HepG2 (cell line): ENCODE data around the gene PRKCD. TPM values are rescaled to one million over a fixed set of nuclear protein-coding genes. Genes with fewer than 3 reads are reported as not detected.
A peak's percentile ranks its signal among the peaks of the same experiment; 100 is the strongest.

Experiments
- CEBPB ChIP-seq: IDR thresholded peaks from 2 replicates; pipeline ENCODE4 v1.6.1; 2011; ENCODE audit warnings: low read depth, low read length, improper control_type of control experiment, borderline replicate concordance
- CHD2 ChIP-seq: IDR thresholded peaks from 2 replicates; pipeline ENCODE4 v1.6.1; 2011; ENCODE audit warnings: low read depth, low read length, improper control_type of control experiment
- DBP ChIP-seq: sonication (generic); formaldehyde crosslinking; IDR thresholded peaks from 2 replicates; pipeline ENCODE4 v1.4.0; 2020; ENCODE audit warnings: missing genetic modification reagents; ENCODE audit errors: not compliant biosample characterization
- EEA1 ChIP-seq: sonication (generic); formaldehyde crosslinking; IDR thresholded peaks from 2 replicates; pipeline ENCODE4 v1.5.1; 2020; ENCODE audit warnings: mild to moderate bottlenecking, missing genetic modification reagents, borderline replicate concordance
- ESRRA ChIP-seq: sonication (generic); formaldehyde crosslinking; IDR thresholded peaks from 2 replicates; pipeline ENCODE4 v1.5.1; 2020; ENCODE audit warnings: mild to moderate bottlenecking, low read depth, missing genetic modification reagents
- KDM5B ChIP-seq: sonication (generic); formaldehyde crosslinking; IDR thresholded peaks from 2 replicates; pipeline ENCODE4 v1.4.0; 2020; ENCODE audit warnings: missing genetic modification reagents, mild to moderate bottlenecking, borderline replicate concordance
- POGK ChIP-seq: sonication (generic); formaldehyde crosslinking; conservative IDR thresholded peaks from 2 replicates; pipeline ENCODE4 v1.8.0; 2022; ENCODE audit warnings: mild to moderate bottlenecking, moderate library complexity, missing genetic modification reagents
- RARA ChIP-seq: IDR thresholded peaks from 2 replicates; pipeline ENCODE4 v1.6.1; 2016; ENCODE audit warnings: missing genetic modification reagents, missing compliant biosample characterization
- REPIN1 ChIP-seq: sonication (generic); formaldehyde crosslinking; IDR thresholded peaks from 2 replicates; pipeline ENCODE4 v1.8.0; 2022; ENCODE audit warnings: missing genetic modification reagents, low read depth, mild to moderate bottlenecking, borderline replicate concordance
- THRA ChIP-seq: sonication (generic); formaldehyde crosslinking; IDR thresholded peaks from 2 replicates; pipeline ENCODE4 v1.4.0; 2020; ENCODE audit warnings: missing genetic modification reagents, borderline replicate concordance
- ZNF230 ChIP-seq: sonication (generic); formaldehyde crosslinking; IDR thresholded peaks from 2 replicates; pipeline ENCODE4 v1.4.0; 2020; ENCODE audit warnings: mild to moderate bottlenecking, missing genetic modification reagents
- ZNF296 ChIP-seq: sonication (generic); formaldehyde crosslinking; conservative IDR thresholded peaks from 2 replicates; pipeline ENCODE4 v1.5.0; 2020; ENCODE audit warnings: mild to moderate bottlenecking, missing genetic modification reagents
- ZNF318 ChIP-seq: sonication (generic); formaldehyde crosslinking; IDR thresholded peaks from 2 replicates; pipeline ENCODE4 v1.4.0; 2020; ENCODE audit warnings: mild to moderate bottlenecking, missing genetic modification reagents
- ZNF331 ChIP-seq: sonication (generic); formaldehyde crosslinking; IDR thresholded peaks from 2 replicates; pipeline ENCODE4 v1.4.0; 2020; ENCODE audit warnings: missing genetic modification reagents
- ZNF563 ChIP-seq: sonication (generic); formaldehyde crosslinking; IDR thresholded peaks from 2 replicates; pipeline ENCODE4 v1.8.0; 2022; ENCODE audit warnings: mild to moderate bottlenecking, moderate library complexity, missing genetic modification reagents
- ZNF564 ChIP-seq: sonication (generic); formaldehyde crosslinking; IDR thresholded peaks from 2 replicates; pipeline ENCODE4 v1.8.1; 2023; ENCODE audit warnings: mild to moderate bottlenecking, missing genetic modification reagents
- polyA plus RNA-seq, 8 experiments: library from polyadenylated mRNA; depleted of rRNA in 3 of 8; stranded (reverse) in 7 of 8; unstranded in 1 of 8; fragments of >200 nt; fragmentation: Illumina TruSeq in 4 of 8; extraction: Trizol in 4 of 8; gene quantifications; 2 replicates each; pipeline versions ENCODE4 v1.2.1 to v1.2.3, GENCODE V29; 2011 to 2016; ENCODE audit warnings: low read depth in 4 of 8, missing spikeins in 1 of 8, mixed read lengths in 1 of 8; ENCODE audit not compliant: insufficient read depth in 1 of 8
- total RNA-seq, 5 experiments: library from RNA; depleted of rRNA; stranded (reverse); fragments of >200 nt; fragmentation: Illumina TruSeq; extraction: Trizol; gene quantifications; 2 replicates each; pipeline ENCODE4 v1.2.3, GENCODE V29; 2016; ENCODE audit warnings: low read depth in 1 of 5

The PRKCD gene
- total and polyA plus RNA-seq, 2 of the 13 experiments (the other 11 are each of a cell fraction or from before 2014, with no cell fraction given) = 1.6 to 40.7 TPM

- TF ChIP-seq ZNF230 (CRISPR knock-in tag) (0 out of 2 replicates have a peak, but pooled peaks have one; percentile 26), ZNF331 (peak; percentile 43; the same call in 1 of the 2 replicates), ZNF564 (peak; percentile 96), DBP (no peak), ESRRA (CRISPR knock-in tag) (peak; percentile 77; the same call in 1 of the 2 replicates), THRA (peak; percentile 65; the same call in 1 of the 2 replicates), ZNF296 (CRISPR knock-in tag) (no peak), KDM5B (CRISPR knock-in tag) (0 out of 2 replicates have a peak, but pooled peaks have one; percentile 13), REPIN1 (peak; percentile 61; the same call in 1 of the 2 replicates), POGK (CRISPR knock-in tag) (peak; percentile 61; the same call in 1 of the 2 replicates), ZNF563 (no peak; the same call in 1 of the 2 replicates), EEA1 (CRISPR knock-in tag) (no peak), CEBPB (peak; percentile 59; the same call in 1 of the 2 replicates), ZNF318 (CRISPR knock-in tag) (0 out of 2 replicates have a peak, but pooled peaks have one; percentile 34), CHD2 (no peak), RARA (CRISPR knock-in tag) (peak; percentile 40; the same call in 1 of the 2 replicates)
Measured at GRCh38 chr3:53170325-53171063, 9.5 kb downstream of the PRKCD start (continued).
